Measurements from ENCODE around the gene FN1.

DNA sequence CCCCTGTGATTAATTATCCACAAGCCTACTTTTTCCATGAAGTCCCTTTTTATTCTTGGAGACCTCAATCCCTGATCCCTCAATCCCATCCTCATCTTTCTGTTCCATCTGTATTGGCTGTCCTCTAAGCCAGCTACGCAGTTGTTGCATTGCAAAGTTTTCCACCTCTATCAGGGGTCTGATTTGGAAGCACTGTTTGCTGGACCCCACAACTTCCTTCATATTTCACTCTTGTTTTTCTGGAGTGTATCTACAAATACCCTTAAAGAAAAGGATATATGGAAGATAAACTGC, 22.4 kb downstream of the FN1 start:
- TF ChIP-seq POLR2A (IDR thresholded peaks at IDR 0.05) (no peak), EP300 (IDR thresholded peaks at IDR 0.05) (no peak)
- TF ChIP-seq, protein P1, sequence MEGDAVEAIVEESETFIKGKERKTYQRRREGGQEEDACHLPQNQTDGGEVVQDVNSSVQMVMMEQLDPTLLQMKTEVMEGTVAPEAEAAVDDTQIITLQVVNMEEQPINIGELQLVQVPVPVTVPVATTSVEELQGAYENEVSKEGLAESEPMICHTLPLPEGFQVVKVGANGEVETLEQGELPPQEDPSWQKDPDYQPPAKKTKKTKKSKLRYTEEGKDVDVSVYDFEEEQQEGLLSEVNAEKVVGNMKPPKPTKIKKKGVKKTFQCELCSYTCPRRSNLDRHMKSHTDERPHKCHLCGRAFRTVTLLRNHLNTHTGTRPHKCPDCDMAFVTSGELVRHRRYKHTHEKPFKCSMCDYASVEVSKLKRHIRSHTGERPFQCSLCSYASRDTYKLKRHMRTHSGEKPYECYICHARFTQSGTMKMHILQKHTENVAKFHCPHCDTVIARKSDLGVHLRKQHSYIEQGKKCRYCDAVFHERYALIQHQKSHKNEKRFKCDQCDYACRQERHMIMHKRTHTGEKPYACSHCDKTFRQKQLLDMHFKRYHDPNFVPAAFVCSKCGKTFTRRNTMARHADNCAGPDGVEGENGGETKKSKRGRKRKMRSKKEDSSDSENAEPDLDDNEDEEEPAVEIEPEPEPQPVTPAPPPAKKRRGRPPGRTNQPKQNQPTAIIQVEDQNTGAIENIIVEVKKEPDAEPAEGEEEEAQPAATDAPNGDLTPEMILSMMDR (IDR thresholded peaks at IDR 0.05): no peak
